Left renal pelvis (tissue), 4 donors: ENCODE measurements around the gene FAM222B. TPM values are rescaled to one million over a fixed set of nuclear protein-coding genes. Genes with fewer than 3 reads are reported as not detected.
"Not testable (repeated sequence)": the region's sequence is repeated elsewhere in the genome, so short reads cannot be mapped to it uniquely, and the experiment has no call there.

ENCODE experiments used
- DNase-seq, 4 donors: peaks; one replicate each; pipeline ENCODE4 v3.0.0-alpha.2; 2013; ENCODE audit warnings: low read depth in 4 of 4, low spot score in 3 of 4
- polyA plus RNA-seq, 4 donors: library from polyadenylated mRNA; unstranded; fragments of 120-200 nt; gene quantifications; one replicate each; pipeline ENCODE4 v1.2.1, GENCODE V29; 2013; ENCODE audit not compliant: insufficient read length in 4 of 4

FAM222B gene
- polyA plus RNA-seq, 4 donors: 14.8 to 23.8 (median 21.6) TPM

DNA sequence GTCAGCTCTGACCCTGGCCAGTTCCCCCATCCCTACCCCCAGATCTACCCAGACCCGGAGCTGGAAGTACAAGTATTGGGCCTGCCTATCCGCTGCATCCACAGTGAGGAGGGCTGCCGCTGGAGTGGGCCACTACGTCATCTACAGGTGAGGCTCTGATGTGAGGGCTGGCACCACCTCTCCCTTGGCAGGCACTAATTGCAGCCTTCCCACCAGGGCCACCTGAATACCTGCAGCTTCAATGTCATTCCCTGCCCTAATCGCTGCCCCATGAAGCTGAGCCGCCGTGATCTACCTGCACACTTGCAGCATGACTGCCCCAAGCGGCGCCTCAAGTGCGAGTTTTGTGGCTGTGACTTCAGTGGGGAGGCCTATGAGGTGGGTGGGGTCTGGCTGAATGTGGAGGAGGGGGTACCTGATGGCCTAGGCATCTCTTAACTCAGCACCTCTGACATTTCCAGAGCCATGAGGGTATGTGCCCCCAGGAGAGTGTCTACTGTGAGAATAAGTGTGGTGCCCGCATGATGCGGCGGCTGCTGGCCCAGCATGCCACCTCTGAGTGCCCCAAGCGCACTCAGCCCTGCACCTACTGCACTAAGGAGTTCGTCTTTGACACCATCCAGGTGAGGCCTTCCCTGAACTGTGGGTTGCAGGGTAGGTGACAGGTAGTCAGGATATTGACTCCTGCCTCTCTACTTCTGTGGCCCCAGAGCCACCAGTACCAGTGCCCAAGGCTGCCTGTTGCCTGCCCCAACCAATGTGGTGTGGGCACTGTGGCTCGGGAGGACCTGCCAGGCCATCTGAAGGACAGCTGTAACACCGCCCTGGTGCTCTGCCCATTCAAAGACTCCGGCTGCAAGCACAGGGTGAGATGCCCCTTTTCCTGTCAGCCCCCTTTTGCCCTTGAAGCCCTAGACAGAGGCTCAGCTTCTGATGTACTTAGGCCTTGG lies 94.5 kb downstream of the FAM222B start:
- no peak for DNase-seq

DNA sequence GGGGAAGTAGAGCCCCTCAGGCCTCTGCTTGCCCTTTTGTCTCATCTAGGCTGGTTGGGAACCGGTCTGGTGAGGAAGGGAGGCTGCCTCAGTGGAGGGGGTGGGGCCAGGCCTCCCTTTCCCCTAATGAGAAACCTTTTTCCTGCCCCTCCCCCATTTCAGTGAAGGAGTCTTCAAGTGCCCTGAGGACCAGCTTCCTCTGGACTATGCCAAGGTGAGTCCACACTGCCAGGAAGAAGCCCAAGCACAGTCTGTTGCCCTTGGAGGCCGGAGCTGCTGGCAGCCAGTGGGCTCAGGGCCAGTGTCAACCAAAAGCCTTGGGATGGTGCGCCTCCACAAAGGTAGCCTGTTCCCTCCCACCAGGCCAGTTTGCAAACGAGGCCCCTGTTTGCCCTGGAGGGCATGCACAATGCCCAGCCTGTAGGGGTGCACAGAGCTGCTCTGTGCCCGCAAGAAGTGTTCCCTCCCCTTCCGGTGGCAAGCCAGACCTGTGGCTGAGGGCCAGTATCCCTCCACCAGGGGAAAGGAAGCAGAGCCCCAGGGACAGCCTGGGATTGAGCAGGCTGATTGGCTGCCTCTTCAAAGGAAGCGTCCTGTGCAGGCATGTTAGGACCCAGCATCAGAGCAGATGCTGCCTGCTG lies 95.4 kb downstream of the FAM222B start:
- DNase-seq: no peak

DNA sequence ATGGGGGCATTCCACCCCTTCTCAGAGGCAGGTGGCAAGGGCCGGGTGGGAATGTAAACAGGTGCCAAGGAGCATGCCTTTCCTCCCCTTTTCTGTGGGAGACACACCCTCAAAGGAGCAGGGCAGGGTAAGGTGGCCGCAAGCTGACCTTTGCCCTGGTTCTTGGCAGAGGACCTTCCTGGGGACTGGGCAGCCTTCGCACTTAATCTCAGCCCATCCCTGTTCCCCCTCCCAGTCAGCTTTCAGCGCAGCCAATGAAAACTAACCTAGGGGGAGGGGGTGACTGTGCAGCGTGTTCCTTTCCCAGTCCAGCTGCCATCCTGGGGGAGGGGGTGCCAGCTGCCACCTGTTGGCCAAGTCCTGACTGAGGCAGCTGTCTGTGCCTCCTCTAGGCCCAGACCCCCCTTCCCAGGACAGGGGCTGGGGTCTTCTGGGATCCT lies 96.0 kb downstream of the FAM222B start:
- DNase-seq: no peak

DNA sequence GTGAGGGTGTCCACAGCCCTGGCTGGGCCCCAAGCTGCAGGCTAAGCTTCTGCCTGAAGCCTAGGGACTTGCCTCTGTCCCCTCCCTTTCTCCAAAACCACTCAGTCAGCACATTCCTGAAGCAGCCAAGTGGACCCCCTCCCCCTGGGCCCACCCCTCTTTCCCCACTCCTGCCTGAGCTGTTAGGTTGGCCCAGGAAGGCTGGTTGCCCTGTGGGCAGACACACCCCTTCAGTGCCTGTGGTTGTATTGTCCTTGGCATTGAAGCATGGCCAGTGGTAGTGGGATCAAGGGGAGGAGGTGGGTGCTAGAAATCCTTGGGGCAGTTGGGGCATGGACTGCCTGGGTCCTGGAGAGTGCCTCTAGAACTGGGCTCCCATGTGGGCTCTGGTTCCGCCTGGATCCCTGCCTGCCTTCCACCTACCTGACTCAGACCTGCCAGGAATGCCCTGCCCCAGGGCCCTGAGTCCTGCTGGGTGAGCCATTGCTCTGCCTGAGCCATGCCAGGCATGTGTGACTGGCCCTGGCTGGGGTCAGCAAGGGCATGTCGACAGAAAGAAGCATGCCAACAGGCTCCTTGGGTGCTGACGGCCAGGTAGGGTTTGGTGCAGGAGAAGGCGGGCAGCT lies 96.7 kb downstream of the FAM222B start:
- DNase-seq: peak in 1 of 4 donors; percentile 50

DNA sequence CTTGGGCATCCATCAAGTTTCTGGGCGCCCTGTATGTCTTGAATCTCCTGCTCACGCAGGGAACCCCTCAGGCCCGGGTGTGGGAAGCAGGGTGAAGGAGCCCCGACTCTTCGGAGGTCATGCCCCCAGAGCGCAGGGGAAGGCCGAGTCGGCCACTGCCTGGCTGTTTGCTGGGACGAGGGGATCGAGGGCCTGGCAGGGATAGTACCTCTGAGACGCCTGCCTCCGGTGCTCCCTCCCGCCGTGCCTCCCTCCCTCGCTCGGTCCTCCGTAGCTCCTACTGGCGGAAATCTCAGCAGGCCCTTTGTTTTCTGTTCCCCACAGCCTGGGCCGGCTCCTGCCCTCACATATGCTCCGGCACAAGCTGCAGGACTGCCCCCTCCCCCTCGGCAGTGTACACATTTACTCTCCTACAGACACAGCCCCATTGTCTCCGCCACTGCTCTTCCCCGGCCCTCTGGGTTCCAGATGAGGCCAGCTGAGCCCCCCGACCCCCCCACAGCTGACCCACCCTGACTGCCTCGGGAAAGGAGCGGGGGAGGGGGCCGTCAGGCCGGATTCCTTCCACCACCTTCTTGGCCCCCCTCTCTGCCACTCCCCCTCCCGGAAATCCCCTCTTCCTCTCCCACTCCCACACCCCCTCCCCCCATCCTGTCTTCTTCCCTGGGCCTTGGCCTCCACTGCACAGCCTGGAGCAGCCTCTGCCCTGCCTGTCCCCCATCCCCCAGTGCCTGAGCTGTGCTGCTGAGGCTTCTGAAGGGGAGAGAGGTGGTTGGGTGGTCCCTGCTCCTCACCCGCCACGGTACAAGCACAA lies 97.4 kb downstream of the FAM222B start:
- DNase-seq: peak in 1 of 4 donors; percentile 63

DNA sequence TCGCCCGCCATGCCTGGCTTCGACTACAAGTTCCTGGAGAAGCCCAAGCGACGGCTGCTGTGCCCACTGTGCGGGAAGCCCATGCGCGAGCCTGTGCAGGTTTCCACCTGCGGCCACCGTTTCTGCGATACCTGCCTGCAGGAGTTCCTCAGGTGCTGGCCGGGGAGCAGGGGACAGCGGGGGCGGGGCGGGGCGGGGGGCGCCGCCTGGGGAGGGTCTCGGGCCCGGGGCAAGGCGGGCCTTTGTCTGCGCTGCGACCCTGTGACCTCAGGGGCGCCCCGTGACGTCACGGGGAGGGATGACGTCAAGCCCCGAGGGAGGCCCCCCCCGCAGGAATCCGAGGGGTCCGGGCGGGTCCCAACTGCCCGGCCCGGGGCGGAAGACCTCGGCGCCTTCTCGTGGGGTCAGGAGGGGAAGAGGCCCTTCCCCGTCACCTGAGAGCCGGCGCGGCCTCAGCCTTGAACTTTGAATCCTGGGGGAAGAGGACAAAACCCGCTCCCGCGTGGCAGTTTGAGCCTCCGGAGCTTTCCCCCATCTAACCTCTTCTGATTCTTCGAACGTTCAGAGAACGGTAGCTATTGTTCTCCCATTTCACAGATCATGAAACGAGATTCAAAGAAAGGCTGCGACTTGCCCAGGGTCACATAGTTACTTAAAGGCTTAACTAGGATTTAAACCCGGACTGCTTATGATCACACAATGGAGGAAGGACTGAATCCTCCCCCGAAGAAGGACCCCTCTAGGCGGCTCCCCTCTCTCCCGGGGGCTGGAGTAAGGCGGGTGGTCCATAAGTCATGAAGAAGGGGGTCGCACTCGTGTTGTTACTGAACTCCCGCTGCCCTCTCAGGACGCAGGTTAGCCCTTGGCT lies 98.3 kb downstream of the FAM222B start:
- DNase-seq: no peak

DNA sequence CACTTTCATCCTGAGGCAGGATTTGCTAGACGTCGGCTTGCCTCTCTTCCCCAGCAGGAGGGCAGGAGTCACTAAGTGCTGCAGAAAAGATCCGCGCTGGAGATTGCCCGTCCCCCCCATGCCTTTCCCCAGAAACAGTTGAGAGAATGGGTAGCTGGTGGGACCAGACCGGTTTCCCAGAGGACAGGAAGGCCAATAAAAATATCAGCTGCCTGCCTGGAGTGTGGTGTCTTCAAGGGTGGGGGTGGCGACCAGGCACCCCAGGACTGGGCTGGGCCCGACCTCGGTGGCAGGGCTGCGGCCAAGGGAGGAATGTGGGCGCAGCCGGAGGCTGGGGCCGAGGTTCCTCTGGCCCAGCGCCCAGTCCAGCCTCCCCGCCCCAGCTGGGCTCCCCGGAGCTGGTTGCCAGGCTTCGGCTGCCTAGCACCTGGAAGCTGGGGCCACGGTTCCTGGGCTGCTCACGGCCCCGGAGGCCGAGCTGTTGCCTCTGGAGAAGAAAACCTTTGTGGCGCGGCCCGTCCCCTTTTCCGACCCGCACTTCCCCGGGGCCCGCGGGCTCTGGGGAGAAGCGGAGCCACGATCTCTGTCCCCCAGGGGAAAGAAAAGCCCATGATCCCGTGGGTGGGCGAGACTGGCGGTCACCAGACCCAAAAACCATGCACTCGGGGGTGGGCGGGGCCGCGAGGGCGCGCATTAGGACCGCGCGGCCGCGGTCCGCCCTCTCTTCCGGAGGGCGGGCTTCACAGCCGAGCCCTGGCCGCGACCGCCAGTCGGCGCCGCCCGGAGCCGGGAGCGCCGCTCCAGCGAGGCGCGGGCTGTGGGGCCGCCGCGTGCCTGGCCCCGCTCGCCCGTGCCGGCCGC lies 99.1 kb downstream of the FAM222B start, which contains the start of gene TRAF4:
TRAF4 (plus strand) TSS at position 769 of the 861 bp plus-strand sequence. CDS start 102 bp downstream, outside the sequence.
- DNase-seq: peak in 3 of 4 donors; percentile 46 to 79 (median 76)

DNA sequence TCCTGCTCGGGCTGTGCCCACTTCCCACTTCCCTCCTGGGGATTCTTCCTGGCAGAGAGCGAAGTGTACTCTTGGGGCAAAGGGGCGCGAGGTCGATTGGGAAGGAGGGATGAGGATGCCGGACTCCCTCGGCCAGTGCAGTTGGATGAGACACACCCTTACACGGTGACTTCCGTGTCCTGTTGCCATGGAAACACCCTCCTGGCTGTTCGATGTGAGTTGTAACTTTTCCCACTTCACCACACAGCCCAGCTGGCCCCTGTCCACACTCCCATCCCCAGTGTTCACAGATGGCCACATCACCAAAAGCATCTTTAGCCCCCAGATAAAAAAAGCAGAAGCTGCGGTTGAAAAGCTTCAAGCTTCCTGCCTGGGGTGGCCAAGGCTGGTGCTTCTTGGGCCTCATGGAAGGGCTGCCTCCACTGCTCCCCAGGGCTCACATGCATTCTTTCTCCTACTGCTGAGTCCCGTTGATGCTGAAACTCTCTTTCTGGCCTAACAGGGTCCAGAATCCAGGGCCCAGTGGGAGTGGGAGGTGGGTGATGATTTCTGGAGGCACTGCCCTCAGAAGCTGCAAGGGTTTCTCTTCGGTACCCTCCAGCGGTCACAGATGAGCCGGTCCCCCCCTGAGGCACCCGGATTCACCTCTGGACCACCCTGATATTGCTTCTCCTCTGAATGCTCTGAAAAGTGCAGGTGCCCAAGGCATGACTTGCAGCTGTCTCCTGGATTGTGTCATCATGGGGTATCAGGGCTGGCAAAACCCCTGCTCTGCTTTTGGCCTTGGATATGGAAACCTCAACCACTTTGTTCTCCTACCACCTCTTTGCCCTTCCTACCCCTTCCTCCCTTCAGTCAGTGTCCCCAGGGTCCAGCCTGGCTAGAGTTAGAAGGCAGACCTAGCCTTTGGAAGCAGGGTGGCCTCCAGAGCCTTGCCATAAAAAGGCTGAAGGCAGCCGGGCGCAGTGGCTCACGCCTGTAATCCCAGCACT lies 100.9 kb downstream of the FAM222B start:
- DNase-seq: no peak

DNA sequence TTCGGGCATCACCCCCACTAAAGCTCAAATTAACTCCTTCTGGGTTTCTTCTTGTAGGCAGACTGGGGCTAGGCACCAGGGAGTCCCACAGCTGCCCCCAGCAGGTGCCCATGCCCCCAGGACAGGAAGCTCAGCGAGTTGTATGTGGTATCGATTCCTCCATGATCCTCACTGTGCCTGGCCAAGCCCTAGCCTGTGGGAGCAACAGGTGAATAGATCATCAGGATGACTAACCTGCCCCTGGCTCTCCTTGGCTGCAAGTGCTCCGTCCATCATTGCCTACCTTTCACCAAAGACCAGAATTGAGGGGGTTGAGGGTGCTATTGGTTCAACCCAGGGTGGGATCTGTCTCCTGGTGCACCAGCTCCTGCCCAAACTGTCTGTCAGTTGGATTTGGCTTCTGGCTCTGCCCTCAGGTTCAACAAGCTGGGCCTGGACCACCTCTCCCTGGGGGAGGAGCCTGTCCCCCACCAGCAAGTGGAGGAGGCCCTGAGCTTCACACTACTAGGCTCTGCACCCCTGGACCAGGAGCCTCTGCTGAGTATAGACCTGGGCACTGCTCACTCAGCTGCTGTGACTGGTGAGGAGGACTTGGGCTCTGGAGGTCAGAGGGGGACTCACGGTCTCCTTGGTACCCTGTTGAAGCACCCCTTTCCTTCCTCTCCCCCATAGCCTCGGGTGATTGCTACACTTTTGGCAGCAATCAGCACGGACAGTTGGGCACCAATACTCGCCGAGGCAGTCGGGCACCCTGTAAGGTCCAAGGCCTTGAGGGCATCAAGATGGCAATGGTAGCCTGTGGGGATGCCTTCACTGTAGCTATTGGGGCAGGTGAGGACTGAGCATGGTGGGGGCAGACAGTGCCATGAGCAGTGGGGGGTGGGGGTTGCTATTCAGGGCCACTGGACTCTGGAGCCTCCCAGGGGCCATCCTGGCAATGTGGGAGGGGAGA lies 101.9 kb downstream of the FAM222B start:
- no peak for DNase-seq

DNA sequence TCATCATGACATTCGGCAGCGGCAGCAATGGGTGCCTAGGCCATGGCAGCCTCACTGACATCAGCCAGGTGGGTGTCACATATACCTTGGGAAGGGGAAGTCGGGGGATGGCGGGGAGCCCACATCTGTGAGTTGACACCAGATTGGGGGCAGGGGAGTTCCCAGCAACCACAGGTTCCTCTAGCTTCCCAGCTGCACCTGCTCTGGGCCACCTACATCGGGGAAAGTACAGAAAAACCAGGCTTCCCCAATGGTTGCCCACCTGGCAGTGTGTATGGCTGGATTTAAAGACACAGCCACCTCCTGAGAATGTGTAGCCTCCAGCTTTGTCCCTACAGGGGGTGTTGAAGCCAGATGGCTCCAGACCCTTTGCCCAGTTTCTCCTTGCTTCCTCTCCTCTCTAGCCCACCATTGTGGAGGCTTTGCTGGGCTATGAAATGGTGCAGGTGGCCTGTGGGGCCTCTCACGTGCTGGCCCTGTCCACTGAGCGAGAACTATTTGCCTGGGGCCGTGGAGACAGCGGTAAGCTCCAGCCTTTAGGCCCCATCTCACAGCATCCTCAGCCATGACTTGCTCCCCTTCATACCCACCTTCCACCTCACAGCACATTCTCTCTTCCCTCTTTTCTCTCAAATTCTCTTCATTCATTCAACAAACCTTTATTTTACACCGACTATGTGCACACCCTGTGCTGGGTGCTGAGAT lies 103.8 kb downstream of the FAM222B start:
- no peak for DNase-seq

DNA sequence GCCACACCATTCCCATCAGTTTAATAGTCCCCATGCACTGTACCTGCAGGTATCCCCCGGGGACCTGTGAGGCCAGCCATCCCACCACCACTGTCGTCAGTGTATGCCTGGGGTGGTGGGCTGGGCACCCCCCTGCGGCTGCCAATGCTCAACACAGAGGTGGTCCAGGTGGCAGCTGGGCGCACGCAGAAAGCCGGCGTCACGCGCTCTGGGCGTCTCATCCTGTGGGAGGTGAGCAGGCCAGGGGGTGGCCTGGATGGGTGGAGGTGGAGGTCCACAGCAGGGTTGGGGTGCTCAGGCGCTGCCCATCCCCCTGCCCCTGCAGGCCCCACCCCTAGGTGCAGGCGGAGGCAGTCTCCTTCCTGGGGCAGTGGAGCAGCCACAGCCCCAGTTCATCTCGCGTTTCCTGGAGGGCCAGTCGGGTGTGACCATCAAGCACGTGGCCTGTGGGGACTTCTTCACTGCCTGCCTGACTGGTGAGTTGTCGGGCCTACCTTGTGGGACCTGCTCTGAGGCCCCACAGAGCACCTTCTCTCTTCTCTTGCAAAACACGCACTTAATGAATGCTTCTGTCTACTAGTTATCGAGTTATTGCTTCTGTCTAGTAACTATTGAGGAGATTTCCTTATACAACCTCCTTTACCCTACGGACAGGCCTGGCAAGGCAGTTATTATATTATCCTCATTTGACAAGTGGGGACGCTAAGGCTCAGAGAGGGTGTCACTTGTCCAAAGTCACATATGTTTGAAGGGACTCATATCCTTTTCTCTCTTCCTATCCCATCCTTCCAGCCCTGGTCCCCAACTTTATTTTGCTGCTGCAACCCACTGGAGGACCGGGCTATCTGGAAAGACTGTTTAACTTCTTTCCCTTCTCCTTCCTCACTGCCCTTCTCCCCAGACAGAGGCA lies 104.6 kb downstream of the FAM222B start:
- no peak for DNase-seq

DNA sequence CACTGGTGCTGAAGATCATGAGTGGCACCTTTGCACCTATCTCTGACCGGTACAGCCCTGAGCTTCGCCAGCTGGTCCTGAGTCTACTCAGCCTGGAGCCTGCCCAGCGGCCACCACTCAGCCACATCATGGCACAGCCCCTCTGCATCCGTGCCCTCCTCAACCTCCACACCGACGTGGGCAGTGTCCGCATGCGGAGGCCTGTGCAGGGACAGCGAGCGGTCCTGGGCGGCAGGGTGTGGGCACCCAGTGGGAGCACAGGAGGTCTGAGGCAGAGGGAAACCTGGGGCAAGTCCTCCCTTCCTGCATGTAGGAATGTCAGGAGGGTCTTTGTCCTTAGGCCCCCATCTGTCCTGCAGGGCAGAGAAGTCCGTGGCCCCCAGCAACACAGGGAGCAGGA lies 105.3 kb downstream of the FAM222B start:
- DNase-seq: no peak

DNA sequence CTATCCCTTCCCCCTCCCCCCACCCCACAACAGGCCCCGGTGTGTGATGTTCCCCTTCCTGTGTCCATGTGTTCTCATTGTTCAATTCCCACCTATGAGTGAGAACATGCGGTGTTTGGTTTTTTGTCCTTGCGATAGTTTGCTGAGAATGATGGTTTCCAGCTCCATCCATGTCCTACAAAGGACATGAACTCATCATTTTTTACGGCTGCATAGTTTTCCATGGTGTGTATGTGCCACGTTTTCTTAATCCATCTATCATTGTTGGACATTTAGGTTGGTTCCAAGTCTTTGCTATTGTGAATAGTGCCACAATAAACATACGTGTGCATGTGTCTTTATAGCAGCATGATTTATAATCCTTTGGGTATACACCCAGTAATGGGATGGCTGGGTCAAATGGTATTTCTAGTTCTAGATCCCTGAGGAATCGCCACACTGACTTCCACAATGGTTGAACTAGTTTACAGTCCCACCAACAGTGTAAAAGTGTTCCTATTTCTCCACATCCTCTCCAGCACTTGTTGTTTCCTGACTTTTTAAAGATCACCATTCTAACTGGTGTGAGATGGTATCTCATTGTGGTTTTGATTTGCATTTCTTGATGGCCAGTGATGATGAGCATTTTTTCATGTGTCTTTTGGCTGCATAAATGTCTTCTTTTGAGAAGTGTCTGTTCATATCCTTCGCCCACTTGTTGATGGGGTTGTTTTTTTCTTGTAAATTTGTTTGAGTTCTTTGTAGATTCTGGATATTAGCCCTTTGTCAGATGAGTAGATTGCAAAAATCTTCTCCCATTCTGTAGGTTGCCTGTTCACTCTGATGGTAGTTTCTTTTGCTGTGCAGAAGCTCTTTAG lies 106.4 kb downstream of the FAM222B start:
- DNase-seq: not testable (repeated sequence)
